D721Med (cell line): ENCODE data around the gene CCDC59.

Experiments
- DNase-seq: peaks from one replicate; pipeline ENCODE4 v3.0.0; 2011; ENCODE audit warnings: low spot score; ENCODE audit not compliant: insufficient read length
- FAIRE-seq: peaks from 2 replicates; lab custom pipeline; 2011; peaks lifted over from hg19 to GRCh38; lab: Jason Lieb, UNC
- TF ChIP-seq, protein P1 (sequence below): IDR thresholded peaks from 2 replicates; pipeline ENCODE4 v1.5.1; 2012; ENCODE audit warnings: mild to moderate bottlenecking, control low read depth; ENCODE audit not compliant: insufficient read depth; ENCODE audit errors: missing control alignments

CCDC59 gene, protein sequence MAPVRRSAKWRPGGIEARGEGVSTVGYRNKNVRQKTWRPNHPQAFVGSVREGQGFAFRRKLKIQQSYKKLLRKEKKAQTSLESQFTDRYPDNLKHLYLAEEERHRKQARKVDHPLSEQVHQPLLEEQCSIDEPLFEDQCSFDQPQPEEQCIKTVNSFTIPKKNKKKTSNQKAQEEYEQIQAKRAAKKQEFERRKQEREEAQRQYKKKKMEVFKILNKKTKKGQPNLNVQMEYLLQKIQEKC

DNA sequence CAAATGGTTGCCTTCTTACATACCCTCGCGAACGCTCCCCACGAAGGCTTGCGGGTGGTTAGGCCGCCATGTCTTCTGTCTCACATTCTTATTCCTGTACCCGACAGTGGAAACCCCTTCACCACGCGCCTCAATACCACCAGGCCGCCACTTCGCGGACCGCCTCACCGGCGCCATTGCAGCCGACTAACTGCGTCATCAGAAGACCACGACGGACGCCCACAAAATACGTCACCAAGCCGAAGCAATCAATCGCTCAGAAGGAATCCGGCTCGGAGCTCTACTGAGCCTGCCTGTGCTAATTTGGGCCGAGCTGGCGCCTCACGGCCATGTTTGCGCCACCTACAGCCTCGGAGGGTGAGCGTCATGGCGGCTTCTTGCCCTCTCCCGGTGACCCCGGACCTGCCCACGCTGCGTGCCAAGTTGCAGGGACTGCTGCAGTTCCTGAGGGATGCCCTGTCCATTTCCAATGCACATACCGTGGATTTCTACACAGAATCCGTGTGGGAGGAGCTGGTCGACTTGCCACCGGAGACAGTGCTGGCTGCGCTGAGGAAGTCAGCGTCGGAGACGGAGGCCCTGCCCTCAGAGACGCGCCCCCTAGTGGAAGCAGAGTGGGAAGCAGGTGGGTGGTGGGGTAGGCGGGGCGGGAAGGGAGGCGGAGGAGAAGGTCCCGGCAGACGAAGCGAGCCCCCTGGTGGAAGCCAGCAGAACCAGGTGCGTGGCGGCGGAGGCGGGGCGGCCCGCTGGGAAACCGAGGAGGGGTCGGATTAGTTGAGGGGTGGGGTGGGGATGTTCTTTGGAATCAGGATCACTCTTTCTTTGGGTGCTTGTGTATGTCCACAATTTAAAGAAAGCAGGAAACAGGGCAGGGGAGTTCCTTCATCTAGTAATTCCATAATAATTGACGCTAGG, at the start of gene CCDC59, which contains the start of gene METTL25:
Gene CCDC59, minus strand, starts transcription at position 188 of the 915 bp plus-strand sequence. Its CDS starts 11 bp downstream, at position 177.
Gene METTL25, plus strand, starts transcription at position 330 of the 915 bp plus-strand sequence. Its CDS starts 37 bp downstream, at position 367.
- FAIRE-seq (no peak), DNase-seq (peak; percentile 32)
- TF ChIP-seq, protein P1, sequence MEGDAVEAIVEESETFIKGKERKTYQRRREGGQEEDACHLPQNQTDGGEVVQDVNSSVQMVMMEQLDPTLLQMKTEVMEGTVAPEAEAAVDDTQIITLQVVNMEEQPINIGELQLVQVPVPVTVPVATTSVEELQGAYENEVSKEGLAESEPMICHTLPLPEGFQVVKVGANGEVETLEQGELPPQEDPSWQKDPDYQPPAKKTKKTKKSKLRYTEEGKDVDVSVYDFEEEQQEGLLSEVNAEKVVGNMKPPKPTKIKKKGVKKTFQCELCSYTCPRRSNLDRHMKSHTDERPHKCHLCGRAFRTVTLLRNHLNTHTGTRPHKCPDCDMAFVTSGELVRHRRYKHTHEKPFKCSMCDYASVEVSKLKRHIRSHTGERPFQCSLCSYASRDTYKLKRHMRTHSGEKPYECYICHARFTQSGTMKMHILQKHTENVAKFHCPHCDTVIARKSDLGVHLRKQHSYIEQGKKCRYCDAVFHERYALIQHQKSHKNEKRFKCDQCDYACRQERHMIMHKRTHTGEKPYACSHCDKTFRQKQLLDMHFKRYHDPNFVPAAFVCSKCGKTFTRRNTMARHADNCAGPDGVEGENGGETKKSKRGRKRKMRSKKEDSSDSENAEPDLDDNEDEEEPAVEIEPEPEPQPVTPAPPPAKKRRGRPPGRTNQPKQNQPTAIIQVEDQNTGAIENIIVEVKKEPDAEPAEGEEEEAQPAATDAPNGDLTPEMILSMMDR, result peak; percentile 53

DNA sequence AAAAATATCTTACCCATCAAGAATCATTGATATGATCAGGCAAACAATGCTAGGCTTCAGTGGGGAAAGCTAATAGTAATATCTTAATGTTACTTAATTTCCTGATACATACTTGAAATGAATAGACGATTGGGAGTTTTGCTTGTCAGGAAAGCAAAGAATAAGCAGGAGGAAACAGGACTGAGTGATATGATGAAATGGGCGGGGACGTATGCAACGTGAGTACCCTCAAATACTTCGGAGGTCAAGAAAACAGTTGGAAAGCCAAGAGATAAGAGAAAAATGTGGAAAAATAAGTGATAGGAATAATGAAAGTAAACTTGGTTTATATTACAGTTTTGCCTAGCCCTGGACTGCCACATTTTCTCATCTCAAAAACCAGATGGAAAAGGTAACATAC, 49.3 kb upstream of the CCDC59 start:
- FAIRE-seq (no peak), DNase-seq (no peak)
- TF ChIP-seq, protein P1, result no peak

DNA sequence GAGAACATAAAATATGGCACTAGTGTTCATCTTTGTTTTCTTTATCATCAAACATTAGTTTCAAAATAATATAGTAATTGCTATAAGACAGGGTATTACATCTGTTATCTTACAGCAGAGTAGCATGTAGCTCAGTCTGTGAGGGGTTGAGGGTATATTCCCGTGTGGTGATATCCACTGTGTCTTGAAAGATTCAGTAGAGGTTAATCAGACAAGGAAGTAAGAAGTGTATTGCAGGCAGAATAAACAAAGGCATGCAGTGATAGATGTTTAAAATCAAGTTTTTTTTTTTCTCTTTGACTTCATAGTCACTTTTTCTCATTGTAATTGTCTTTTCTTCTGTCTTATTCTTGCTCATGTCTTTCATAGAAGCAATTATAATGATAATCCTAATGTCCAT, 48.5 kb upstream of the CCDC59 start:
- no peak for DNase-seq
- peak; percentile 6 for FAIRE-seq
- TF ChIP-seq, protein P1, result no peak

DNA sequence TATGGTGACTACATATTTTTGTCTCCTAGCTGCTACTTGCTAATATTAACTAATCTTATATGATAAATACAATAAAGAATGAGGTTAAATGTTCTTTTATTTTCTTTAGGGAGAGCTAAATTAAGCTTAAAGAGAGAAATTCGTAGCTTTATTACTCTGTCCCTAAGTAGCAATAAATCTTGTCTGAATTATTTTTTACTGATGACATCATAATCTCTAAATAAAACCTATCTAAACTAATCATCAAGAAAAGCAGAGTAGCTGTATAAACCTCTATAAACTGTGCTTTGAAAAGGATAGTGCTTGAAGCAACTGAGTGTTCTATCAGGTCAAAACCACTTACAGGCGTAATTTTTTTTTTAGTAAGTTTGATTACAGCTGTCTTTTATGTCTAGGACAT, 42.6 kb upstream of the CCDC59 start:
- DNase-seq (no peak), FAIRE-seq (no peak)
- TF ChIP-seq, protein P1, result no peak

DNA sequence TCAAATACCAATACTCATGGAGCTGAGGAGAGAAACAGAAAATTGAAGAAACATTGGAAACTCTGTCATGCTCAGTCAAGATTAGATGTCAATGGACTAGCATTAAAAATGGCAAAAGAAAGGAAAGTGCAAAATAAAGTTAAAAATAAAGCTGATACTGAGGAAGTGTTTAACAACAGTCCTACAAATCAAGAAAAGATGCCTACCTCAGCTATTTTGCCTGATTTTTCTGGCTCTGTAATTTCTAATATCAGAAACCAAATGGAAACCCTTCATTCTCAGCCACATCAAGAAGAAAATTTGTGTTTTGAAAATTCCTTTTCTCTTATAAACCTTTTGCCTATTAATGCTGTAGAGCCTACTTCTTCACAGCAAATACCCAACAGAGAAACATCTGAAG, 40.7 kb upstream of the CCDC59 start:
- TF ChIP-seq, protein P1, result no peak
- no peak for DNase-seq
- no peak for FAIRE-seq

DNA sequence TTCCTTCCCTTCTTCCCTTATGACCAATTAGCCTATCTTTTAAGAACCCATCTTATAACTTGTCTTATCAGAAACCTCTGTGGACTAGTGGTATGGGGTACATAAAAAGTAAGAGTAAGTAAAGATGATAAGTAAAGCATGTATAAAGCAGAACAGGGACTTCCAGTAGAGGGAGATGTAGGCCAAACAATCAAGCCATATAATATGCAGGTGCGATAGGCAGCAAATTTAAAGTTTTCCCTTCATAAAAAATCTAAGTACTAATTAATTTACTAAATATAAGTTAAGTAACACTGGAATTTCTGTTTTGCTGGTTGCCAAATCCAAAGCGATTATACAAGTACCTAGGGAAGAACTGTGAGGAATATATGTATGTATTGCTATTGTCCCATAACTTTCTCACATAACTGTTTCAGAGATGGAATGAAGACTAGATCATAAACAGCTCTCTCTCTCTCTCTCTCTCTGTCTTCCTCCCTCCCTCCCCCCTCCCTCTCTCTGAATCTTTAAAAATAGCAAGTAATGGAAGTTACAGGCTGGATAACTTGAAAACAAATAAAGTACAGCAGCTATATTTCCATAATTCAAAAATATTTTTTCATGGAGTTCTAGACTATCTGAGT, 25.9 kb upstream of the CCDC59 start:
- FAIRE-seq (peak; percentile 44), DNase-seq (no peak)
- TF ChIP-seq, protein P1, result peak; percentile 62
